Measurements from ENCODE around the gene TTLL9. TPM values are rescaled to one million over a fixed set of nuclear protein-coding genes. Genes with fewer than 3 reads are reported as not detected.

Gene TTLL9
- polyA plus RNA-seq, 1 of the 3 experiments (the other 2 are of a cell fraction) = 0.23 TPM

DNA sequence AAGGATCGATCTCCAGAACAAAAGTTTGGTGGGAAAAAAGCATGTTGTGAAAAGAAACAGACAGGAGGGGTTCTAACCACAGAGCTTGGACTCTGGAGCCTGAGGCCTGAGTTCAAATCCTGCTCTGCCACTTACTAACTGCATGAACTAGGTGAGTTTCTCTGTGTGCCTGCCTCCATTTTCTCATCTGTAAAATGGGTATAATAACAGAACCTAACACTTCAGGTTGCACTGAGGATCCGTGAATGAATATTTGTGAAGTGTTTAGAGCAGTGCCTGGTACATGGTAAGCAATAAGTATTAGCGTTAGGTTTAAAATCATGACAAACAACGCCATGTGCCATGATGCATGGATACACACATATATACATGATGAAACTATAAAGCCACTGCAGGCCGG, 36.6 kb downstream of the TTLL9 start:
- Histone ChIP-seq H3K9me2 (no peaks in the 10 kb centered on the region), H3K4me3 (ENCODE audit: low read depth in 2 of 2, low read length in 1 of 2) (no peak overlapping the region), H3K79me2 (ENCODE audit: insufficient read depth) (no peaks in the 10 kb centered on the region), H3K4me2 (no peak overlapping the region), H3F3A (replicated peaks; ENCODE audit: insufficient read depth) (no peaks in the 10 kb centered on the region), H3K4me1 (ENCODE audit: control insufficient read depth in 1 of 2, insufficient read depth in 2 of 2, low read depth in 1 of 2, low read length in 1 of 2) (peaks cover 0 to 11% of the 10 kb centered on the region in 2 experiments; a peak in 1 of 4 replicates), H2AFZ (ENCODE audit: low read depth) (no peak overlapping the region), H4K20me1 (ENCODE audit: insufficient read depth) (no peaks in the 10 kb centered on the region), H3K36me3 (replicated peaks in 1 of 2; ENCODE audit: control insufficient read depth in 1 of 2, insufficient read depth in 2 of 2, low read length in 1 of 2) (no peaks in the 10 kb centered on the region), H3K27ac (ENCODE audit: low read depth in 2 of 2, low read length in 1 of 2) (no peak overlapping the region), H3K9me3 (no peaks in the 10 kb centered on the region), H3K9ac (no peak overlapping the region), H3K27me3 (ENCODE audit: insufficient read depth) (no peaks in the 10 kb centered on the region)
- ChIA-PET CTCF (no interaction called here), POLR2A (no interaction called here)
- 59% methylated on average over 5 of the region's 5 CpGs for WGBS (ENCODE audit: low lambda C conversion rate)
- no peak for DNase-seq
- TF ChIP-seq TEAD4 (IDR thresholded peaks at IDR 0.05; ENCODE audit: borderline replicate concordance, insufficient read depth) (no peak), RXRA (IDR thresholded peaks at IDR 0.05; ENCODE audit: borderline replicate concordance, low read depth) (no peak), EP300 (IDR thresholded peaks at IDR 0.05; ENCODE audit: borderline replicate concordance in 1 of 2, low read depth in 1 of 2, low read length in 1 of 2) (no peak), USF2 (IDR thresholded peaks at IDR 0.05; ENCODE audit: borderline replicate concordance, low read depth, low read length) (no peak), ZBTB33 (IDR thresholded peaks at IDR 0.05; ENCODE audit: borderline replicate concordance, low read depth) (no peak), YY1 (IDR thresholded peaks at IDR 0.05; ENCODE audit: low read depth) (no peak)

DNA sequence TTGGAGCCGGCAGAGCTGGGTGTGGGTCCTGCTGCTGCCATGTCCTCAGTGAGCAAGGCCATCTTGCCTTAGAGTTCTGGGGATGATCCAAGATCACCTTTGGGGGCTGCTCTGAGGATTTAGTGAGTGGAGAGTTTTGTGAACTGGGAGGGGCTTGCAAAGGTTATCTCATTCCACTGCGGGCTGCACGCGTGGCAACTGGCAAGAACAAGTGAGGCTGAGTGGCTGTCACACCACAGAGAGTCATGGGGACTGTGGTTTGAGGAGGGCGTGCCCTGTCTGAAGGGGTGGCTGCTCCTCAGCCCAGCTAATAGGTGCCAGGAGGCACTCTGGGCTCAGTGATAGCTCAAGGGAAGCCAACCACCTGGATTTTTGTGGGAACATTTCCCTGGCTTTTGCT, 37.6 kb downstream of the TTLL9 start:
- no peaks in the 10 kb centered on the region for H3K9me2 ChIP-seq
- no peaks in the 10 kb centered on the region for H3K36me3 ChIP-seq (replicated peaks in 1 of 2; ENCODE audit: control insufficient read depth in 1 of 2, insufficient read depth in 2 of 2, low read length in 1 of 2)
- H3K9me3 ChIP-seq = no peaks in the 10 kb centered on the region
- H3K9ac ChIP-seq = no peak overlapping the region
- no peaks in the 10 kb centered on the region for H3F3A ChIP-seq (replicated peaks; ENCODE audit: insufficient read depth)
- CTCF ChIA-PET = interaction anchor here (0.9 kb wide), 1 partner anchor 55 kb away, joined by 5 read pairs; no protein-coding TSS in a partner anchor
- peaks cover 0 to 14% of the 10 kb centered on the region in 2 experiments; a peak in 1 of 4 replicates for H3K4me1 ChIP-seq (ENCODE audit: control insufficient read depth in 1 of 2, insufficient read depth in 2 of 2, low read depth in 1 of 2, low read length in 1 of 2)
- WGBS (ENCODE audit: low lambda C conversion rate) = 85% methylated on average over 4 of the region's 5 CpGs
- no peak overlapping the region for H3K4me2 ChIP-seq
- no peaks in the 10 kb centered on the region for H3K27me3 ChIP-seq (ENCODE audit: insufficient read depth)
- H3K27ac ChIP-seq (ENCODE audit: low read depth in 2 of 2, low read length in 1 of 2) = no peak overlapping the region
- no peak overlapping the region for H2AFZ ChIP-seq (ENCODE audit: low read depth)
- H3K4me3 ChIP-seq (ENCODE audit: low read depth in 2 of 2, low read length in 1 of 2) = no peak overlapping the region
- H4K20me1 ChIP-seq (ENCODE audit: insufficient read depth) = no peaks in the 10 kb centered on the region
- DNase-seq = no peak
- no peaks in the 10 kb centered on the region for H3K79me2 ChIP-seq (ENCODE audit: insufficient read depth)
- POLR2A ChIA-PET = no interaction called here
- TF ChIP-seq TAF1 (IDR thresholded peaks at IDR 0.05; ENCODE audit: borderline replicate concordance, low read depth, low read length) (no peak), ZBTB33 (IDR thresholded peaks at IDR 0.05; ENCODE audit: borderline replicate concordance, low read depth) (no peak), FOXM1 (IDR thresholded peaks at IDR 0.05; ENCODE audit: low read depth) (no peak), RFX5 (IDR thresholded peaks at IDR 0.05; ENCODE audit: low read length) (no peak), TEAD4 (IDR thresholded peaks at IDR 0.05; ENCODE audit: borderline replicate concordance, insufficient read depth) (no peak), FOXJ3 (CRISPR knock-in tag; IDR thresholded peaks at IDR 0.05) (no peak), FOSL2 (IDR thresholded peaks at IDR 0.05; ENCODE audit: borderline replicate concordance, low read depth) (no peak), NFIC (IDR thresholded peaks at IDR 0.05; ENCODE audit: borderline replicate concordance) (no peak), RXRA (IDR thresholded peaks at IDR 0.05; ENCODE audit: borderline replicate concordance, low read depth) (no peak), MXI1 (IDR thresholded peaks at IDR 0.05; ENCODE audit: low read depth, low read length) (no peak), MEF2A (IDR thresholded peaks at IDR 0.05; ENCODE audit: borderline replicate concordance, low read depth) (no peak), GABPA (IDR thresholded peaks at IDR 0.05; ENCODE audit: low read depth) (no peak), ELF1 (IDR thresholded peaks at IDR 0.05) (no peak), USF2 (IDR thresholded peaks at IDR 0.05; ENCODE audit: borderline replicate concordance, low read depth, low read length) (no peak)
- TF ChIP-seq, protein P1, sequence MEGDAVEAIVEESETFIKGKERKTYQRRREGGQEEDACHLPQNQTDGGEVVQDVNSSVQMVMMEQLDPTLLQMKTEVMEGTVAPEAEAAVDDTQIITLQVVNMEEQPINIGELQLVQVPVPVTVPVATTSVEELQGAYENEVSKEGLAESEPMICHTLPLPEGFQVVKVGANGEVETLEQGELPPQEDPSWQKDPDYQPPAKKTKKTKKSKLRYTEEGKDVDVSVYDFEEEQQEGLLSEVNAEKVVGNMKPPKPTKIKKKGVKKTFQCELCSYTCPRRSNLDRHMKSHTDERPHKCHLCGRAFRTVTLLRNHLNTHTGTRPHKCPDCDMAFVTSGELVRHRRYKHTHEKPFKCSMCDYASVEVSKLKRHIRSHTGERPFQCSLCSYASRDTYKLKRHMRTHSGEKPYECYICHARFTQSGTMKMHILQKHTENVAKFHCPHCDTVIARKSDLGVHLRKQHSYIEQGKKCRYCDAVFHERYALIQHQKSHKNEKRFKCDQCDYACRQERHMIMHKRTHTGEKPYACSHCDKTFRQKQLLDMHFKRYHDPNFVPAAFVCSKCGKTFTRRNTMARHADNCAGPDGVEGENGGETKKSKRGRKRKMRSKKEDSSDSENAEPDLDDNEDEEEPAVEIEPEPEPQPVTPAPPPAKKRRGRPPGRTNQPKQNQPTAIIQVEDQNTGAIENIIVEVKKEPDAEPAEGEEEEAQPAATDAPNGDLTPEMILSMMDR (IDR thresholded peaks at IDR 0.05) = no peak
- TF ChIP-seq, protein P2, sequence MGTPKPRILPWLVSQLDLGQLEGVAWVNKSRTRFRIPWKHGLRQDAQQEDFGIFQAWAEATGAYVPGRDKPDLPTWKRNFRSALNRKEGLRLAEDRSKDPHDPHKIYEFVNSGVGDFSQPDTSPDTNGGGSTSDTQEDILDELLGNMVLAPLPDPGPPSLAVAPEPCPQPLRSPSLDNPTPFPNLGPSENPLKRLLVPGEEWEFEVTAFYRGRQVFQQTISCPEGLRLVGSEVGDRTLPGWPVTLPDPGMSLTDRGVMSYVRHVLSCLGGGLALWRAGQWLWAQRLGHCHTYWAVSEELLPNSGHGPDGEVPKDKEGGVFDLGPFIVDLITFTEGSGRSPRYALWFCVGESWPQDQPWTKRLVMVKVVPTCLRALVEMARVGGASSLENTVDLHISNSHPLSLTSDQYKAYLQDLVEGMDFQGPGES (IDR thresholded peaks at IDR 0.05; ENCODE audit: low read depth, low read length) = no peak

Data from SK-N-SH (cell line).